ENCODE results near the gene LCN6. TPM values are rescaled to one million over a fixed set of nuclear protein-coding genes. Genes with fewer than 3 reads are reported as not detected.

Gene LCN6
- polyA plus RNA-seq, 4 donors: 1.4 to 21.5 (median 2.2) TPM; not detected in 1

- H3K9me3 ChIP-seq (ENCODE audit: control insufficient read depth in 2 of 2, insufficient read depth in 1 of 2, low read depth in 1 of 2, low read length in 1 of 2): peaks cover 0 to 3% of the 10 kb centered on the region in 2 donors
- no peak overlapping the region for H3K4me3 ChIP-seq (ENCODE audit: low read depth in 1 of 3, low read length in 3 of 3)
- DNase-seq: no peak
- no peak overlapping the region for H3K27ac ChIP-seq (ENCODE audit: low read depth in 1 of 3, low read length in 2 of 3)
- H3K27me3 ChIP-seq (ENCODE audit: control insufficient read depth in 3 of 3, insufficient read depth in 3 of 3, low read length in 3 of 3): peaks cover 0 to 16% (median 12%) of the 10 kb centered on the region in 3 donors
- no peak for FAIRE-seq
- no peaks in the 10 kb centered on the region for H3K36me3 ChIP-seq (ENCODE audit: control insufficient read depth in 3 of 3, insufficient read depth in 2 of 3, low read depth in 1 of 3, low read length in 3 of 3)
- peaks cover 0 to 16% (median 0%) of the 10 kb centered on the region in 3 donors for H3K4me1 ChIP-seq (ENCODE audit: control insufficient read depth in 3 of 3, insufficient read depth in 2 of 3, low read depth in 1 of 3, low read length in 2 of 3)
- 88 to 92% (median 90%) methylated on average over 16 to 18 of the region's 18 CpGs for WGBS, 3 donors
These were observed 1.7 kb downstream of the LCN6 start for GRCh38 chr9:136746621-136747020.

DNA sequence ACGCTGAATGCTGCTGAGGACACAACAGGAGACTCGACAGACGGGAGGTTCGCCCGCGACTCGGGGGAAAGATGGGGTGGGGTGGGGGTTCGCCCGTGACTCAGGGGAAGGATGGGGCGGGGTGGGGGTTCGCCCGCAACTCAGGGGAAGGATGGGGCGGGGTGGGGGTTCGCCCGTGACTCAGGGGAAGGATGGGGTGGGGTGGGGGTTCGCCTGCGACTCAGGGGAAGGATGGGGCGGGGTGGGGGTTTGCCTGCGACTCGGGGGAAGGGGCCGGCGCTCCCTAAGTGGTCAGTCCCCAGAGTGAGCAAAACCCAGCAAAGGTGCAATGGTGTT is 2.2 kb downstream of the LCN6 start:
- 52 to 79% (median 66%) methylated on average over 13 to 22 of the region's 22 CpGs for WGBS, 3 donors
- no peaks in the 10 kb centered on the region for H3K9me3 ChIP-seq (ENCODE audit: control insufficient read depth in 2 of 2, insufficient read depth in 1 of 2, low read depth in 1 of 2, low read length in 1 of 2)
- H3K27me3 ChIP-seq (ENCODE audit: control insufficient read depth in 3 of 3, insufficient read depth in 3 of 3, low read length in 3 of 3): peaks cover 0 to 18% (median 16%) of the 10 kb centered on the region in 3 donors
- DNase-seq: no peak
- FAIRE-seq: no peak
- H3K36me3 ChIP-seq (ENCODE audit: control insufficient read depth in 3 of 3, insufficient read depth in 2 of 3, low read depth in 1 of 3, low read length in 3 of 3): no peaks in the 10 kb centered on the region
- H3K27ac ChIP-seq (ENCODE audit: low read depth in 1 of 3, low read length in 2 of 3): no peak overlapping the region
- H3K4me1 ChIP-seq (ENCODE audit: control insufficient read depth in 3 of 3, insufficient read depth in 2 of 3, low read depth in 1 of 3, low read length in 2 of 3): peaks cover 0 to 21% (median 0%) of the 10 kb centered on the region in 3 donors
- H3K4me3 ChIP-seq (ENCODE audit: low read depth in 1 of 3, low read length in 3 of 3): no peak overlapping the region

DNA sequence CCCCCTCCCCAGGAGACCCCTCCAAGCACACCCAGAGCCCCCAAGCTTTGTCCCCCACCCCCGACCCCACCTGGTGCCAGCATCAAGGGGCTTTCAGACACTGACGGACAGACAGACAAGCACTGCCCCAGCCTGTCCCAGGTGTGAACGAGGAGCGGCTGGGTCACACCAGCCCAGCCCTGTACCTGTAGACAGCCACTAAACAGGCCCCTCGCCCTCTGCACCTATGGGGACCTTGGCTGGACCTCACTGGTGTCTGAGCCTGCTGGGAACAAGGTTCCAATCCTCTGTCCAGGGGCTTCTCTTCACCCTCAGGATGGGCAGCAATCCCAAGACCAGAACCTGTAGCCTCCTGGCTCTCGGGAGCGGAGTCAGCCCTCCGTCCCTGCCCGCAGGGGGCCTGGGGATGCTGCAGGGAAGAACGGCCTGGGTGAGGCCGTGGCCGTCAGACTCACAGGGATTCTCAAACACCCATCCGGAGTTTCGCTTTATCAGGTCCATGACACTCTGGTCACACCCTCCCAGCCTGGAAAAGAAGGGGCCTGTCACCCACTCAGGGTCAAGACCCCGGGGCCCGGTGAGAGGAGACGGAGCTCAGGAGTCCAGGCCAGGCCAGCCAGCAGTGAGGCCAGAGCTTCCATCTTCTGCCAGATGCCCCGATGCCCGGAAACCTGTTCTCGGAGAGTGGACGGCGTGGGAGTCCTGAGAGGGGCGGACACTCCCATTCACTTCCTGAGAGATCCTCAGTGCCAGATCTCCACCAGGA is 2.8 kb downstream of the LCN6 start:
- H3K4me3 ChIP-seq (ENCODE audit: low read depth in 1 of 3, low read length in 3 of 3): no peak overlapping the region

DNA sequence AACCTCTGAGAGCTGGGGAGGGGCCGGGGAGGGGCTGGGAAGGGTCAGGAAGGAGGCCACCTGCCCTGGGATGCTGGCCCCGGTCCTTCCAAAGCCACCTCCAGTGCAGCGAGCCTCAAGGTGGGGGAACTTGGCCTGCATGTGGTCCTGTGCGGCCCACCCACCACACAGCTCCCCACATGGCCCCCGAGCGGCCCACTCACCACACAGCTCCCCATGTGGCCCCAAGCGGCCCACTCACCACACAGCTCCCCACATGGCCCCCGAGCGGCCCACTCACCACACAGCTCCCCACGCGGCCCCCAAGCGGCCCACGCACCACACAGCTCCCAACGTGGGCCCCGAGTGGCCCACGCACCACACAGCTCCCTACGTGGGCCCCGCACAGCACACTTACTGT is 3.6 kb downstream of the LCN6 start:
- H3K27ac ChIP-seq (ENCODE audit: low read depth in 1 of 3, low read length in 2 of 3): no peak overlapping the region
- DNase-seq (no peak), FAIRE-seq (no peak)
- no peaks in the 10 kb centered on the region for H3K36me3 ChIP-seq (ENCODE audit: control insufficient read depth in 3 of 3, insufficient read depth in 2 of 3, low read depth in 1 of 3, low read length in 3 of 3)
- no peak overlapping the region for H3K4me3 ChIP-seq (ENCODE audit: low read depth in 1 of 3, low read length in 3 of 3)
- peaks cover 0 to 4% of the 10 kb centered on the region in 2 donors for H3K9me3 ChIP-seq (ENCODE audit: control insufficient read depth in 2 of 2, insufficient read depth in 1 of 2, low read depth in 1 of 2, low read length in 1 of 2)
- H3K4me1 ChIP-seq (ENCODE audit: control insufficient read depth in 3 of 3, insufficient read depth in 2 of 3, low read depth in 1 of 3, low read length in 2 of 3): peaks cover 0 to 27% (median 0%) of the 10 kb centered on the region in 3 donors
- 66 to 87% (median 86%) methylated on average over 18 of the region's 18 CpGs for WGBS, 3 donors
- peaks cover 0 to 21% (median 16%) of the 10 kb centered on the region in 3 donors for H3K27me3 ChIP-seq (ENCODE audit: control insufficient read depth in 3 of 3, insufficient read depth in 3 of 3, low read length in 3 of 3)

More for the DNA sequence above, 2.8 kb downstream of the LCN6 start:
- FAIRE-seq (no peak), DNase-seq (no peak)
- WGBS, 3 donors: 74 to 83% (median 82%) methylated on average over 22 to 23 of the region's 23 CpGs
- Histone ChIP-seq H3K27me3 (ENCODE audit: control insufficient read depth in 3 of 3, insufficient read depth in 3 of 3, low read length in 3 of 3) (peaks cover 0 to 18% (median 16%) of the 10 kb centered on the region in 3 donors), H3K27ac (ENCODE audit: low read depth in 1 of 3, low read length in 2 of 3) (no peak overlapping the region), H3K36me3 (ENCODE audit: control insufficient read depth in 3 of 3, insufficient read depth in 2 of 3, low read depth in 1 of 3, low read length in 3 of 3) (no peaks in the 10 kb centered on the region), H3K9me3 (ENCODE audit: control insufficient read depth in 2 of 2, insufficient read depth in 1 of 2, low read depth in 1 of 2, low read length in 1 of 2) (no peaks in the 10 kb centered on the region), H3K4me1 (ENCODE audit: control insufficient read depth in 3 of 3, insufficient read depth in 2 of 3, low read depth in 1 of 3, low read length in 2 of 3) (peaks cover 0 to 26% (median 0%) of the 10 kb centered on the region in 3 donors)

GRCh38 chr9:136743639-136744211 is 4.6 kb downstream of the LCN6 start:
- no peak for DNase-seq
- WGBS, 3 donors: 80 to 87% (median 84%) methylated on average over 16 of the region's 16 CpGs
- peaks cover 0 to 7% of the 10 kb centered on the region in 2 donors for H3K9me3 ChIP-seq (ENCODE audit: control insufficient read depth in 2 of 2, insufficient read depth in 1 of 2, low read depth in 1 of 2, low read length in 1 of 2)
- peaks cover 0 to 27% (median 0%) of the 10 kb centered on the region in 3 donors for H3K4me1 ChIP-seq (ENCODE audit: control insufficient read depth in 3 of 3, insufficient read depth in 2 of 3, low read depth in 1 of 3, low read length in 2 of 3)
- H3K4me3 ChIP-seq (ENCODE audit: low read depth in 1 of 3, low read length in 3 of 3): no peak overlapping the region
- peaks cover 0 to 21% (median 19%) of the 10 kb centered on the region in 3 donors for H3K27me3 ChIP-seq (ENCODE audit: control insufficient read depth in 3 of 3, insufficient read depth in 3 of 3, low read length in 3 of 3)
- FAIRE-seq: no peak
- no peak overlapping the region for H3K27ac ChIP-seq (ENCODE audit: low read depth in 1 of 3, low read length in 2 of 3)
- no peaks in the 10 kb centered on the region for H3K36me3 ChIP-seq (ENCODE audit: control insufficient read depth in 3 of 3, insufficient read depth in 2 of 3, low read depth in 1 of 3, low read length in 3 of 3)

DNA sequence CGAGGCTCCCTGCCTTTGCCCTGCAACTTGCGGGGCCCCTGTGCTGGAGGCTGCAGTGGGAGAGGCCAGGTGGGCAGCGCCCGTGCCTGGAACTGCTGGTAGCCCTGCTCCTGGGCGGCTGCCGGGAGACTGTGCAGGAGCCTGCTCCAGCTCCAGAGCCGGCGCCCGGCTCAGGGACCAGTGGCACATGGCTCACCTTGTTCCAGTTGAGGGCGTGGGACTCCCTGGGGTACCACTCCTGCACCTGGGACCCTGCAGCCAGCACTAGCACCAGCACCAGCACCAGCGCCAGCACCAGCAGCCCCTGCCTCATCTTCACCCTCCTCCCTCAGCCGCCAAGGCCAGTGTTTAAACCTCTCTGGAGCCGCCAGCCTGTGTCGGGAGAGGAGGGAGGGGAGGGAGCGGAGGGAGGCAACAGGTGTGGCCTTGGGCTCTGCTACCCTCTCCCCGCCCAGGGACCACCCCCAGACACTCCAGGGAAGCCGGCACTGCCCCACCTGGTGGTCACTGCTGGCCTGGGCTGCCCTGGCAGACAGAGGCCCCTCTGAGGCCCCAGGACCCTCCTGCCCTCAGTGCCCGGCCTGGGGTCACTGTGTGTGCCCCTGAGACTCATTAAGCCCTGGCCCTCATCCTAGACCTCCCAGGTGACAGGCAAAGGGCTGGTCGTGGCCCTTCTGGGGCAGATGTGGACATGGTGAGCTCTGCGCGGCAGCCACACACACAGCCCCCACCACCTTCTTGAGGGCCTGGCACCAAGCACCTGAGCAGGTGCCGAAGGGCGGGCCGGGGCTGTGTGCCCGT is 5.5 kb downstream of the LCN6 start, which contains the start of gene LCN10:
TSS of gene LCN10 (minus strand) at position 350 of the 801 bp plus-strand sequence. CDS start at position 313, 37 bp downstream.
- H3K27ac ChIP-seq (ENCODE audit: low read depth in 1 of 3, low read length in 2 of 3): peak within 1 kb of the TSS in 1 of 3 donors; percentile 64
- FAIRE-seq: no peak
- DNase-seq: peak in 1 of 2 donors; percentile 66
- peaks cover 0 to 24% (median 19%) of the 10 kb centered on the region in 3 donors for H3K27me3 ChIP-seq (ENCODE audit: control insufficient read depth in 3 of 3, insufficient read depth in 3 of 3, low read length in 3 of 3)
- no peaks in the 10 kb centered on the region for H3K36me3 ChIP-seq (ENCODE audit: control insufficient read depth in 3 of 3, insufficient read depth in 2 of 3, low read depth in 1 of 3, low read length in 3 of 3)
- 7 to 40% (median 25%) methylated on average over 20 to 25 of the region's 25 CpGs for WGBS, 3 donors
- peak within 1 kb of the TSS in 1 of 3 donors; percentile 12 for H3K4me3 ChIP-seq (ENCODE audit: low read depth in 1 of 3, low read length in 3 of 3)
- H3K9me3 ChIP-seq (ENCODE audit: control insufficient read depth in 2 of 2, insufficient read depth in 1 of 2, low read depth in 1 of 2, low read length in 1 of 2): peaks cover 0 to 10% of the 10 kb centered on the region in 2 donors
- peaks cover 0 to 27% (median 0%) of the 10 kb centered on the region in 3 donors for H3K4me1 ChIP-seq (ENCODE audit: control insufficient read depth in 3 of 3, insufficient read depth in 2 of 3, low read depth in 1 of 3, low read length in 2 of 3)

GRCh38 chr9:136741883-136742571 is 6.3 kb downstream of the LCN6 start:
- DNase-seq (peak in 1 of 2 donors; percentile 31), FAIRE-seq (no peak)
- peaks cover 0 to 10% of the 10 kb centered on the region in 2 donors for H3K9me3 ChIP-seq (ENCODE audit: control insufficient read depth in 2 of 2, insufficient read depth in 1 of 2, low read depth in 1 of 2, low read length in 1 of 2)
- peaks cover 0 to 27% (median 0%) of the 10 kb centered on the region in 3 donors for H3K4me1 ChIP-seq (ENCODE audit: control insufficient read depth in 3 of 3, insufficient read depth in 2 of 3, low read depth in 1 of 3, low read length in 2 of 3)
- no peaks in the 10 kb centered on the region for H3K36me3 ChIP-seq (ENCODE audit: control insufficient read depth in 3 of 3, insufficient read depth in 2 of 3, low read depth in 1 of 3, low read length in 3 of 3)
- H3K27me3 ChIP-seq (ENCODE audit: control insufficient read depth in 3 of 3, insufficient read depth in 3 of 3, low read length in 3 of 3): peaks cover 0 to 24% (median 19%) of the 10 kb centered on the region in 3 donors
- H3K27ac ChIP-seq (ENCODE audit: low read depth in 1 of 3, low read length in 2 of 3): peak overlapping the region in 1 of 3 donors; percentile 64
- 13 to 20% (median 17%) methylated on average over 24 to 32 of the region's 32 CpGs for WGBS, 3 donors
- peak overlapping the region in 1 of 3 donors; percentile 12 for H3K4me3 ChIP-seq (ENCODE audit: low read depth in 1 of 3, low read length in 3 of 3)

Measured in small intestine (tissue), 7 donors.